Urinary bladder (tissue), 4 donors: ENCODE data around the gene FBXO44. TPM values are rescaled to one million over a fixed set of nuclear protein-coding genes. Genes with fewer than 3 reads are reported as not detected.
A peak's percentile ranks its signal among the peaks of the same experiment; 100 is the strongest.

Experiments used
- DNase-seq: peaks from one replicate; pipeline ENCODE4 v3.0.0-alpha.2; 2015; ENCODE audit errors: extremely low spot score
- H3K27ac ChIP-seq: one replicate; pipeline ENCODE4 v1.5.1; 2013; ENCODE audit warnings: low read depth, mild to moderate bottlenecking, moderate library complexity
- H3K36me3 ChIP-seq: one replicate; pipeline ENCODE4 v1.6.1; 2013; ENCODE audit warnings: mild to moderate bottlenecking, moderate library complexity; ENCODE audit not compliant: insufficient read depth
- H3K4me1 ChIP-seq: one replicate; pipeline ENCODE4 v1.6.1; 2013; ENCODE audit warnings: mild to moderate bottlenecking, moderate library complexity; ENCODE audit not compliant: insufficient read depth
- H3K4me3 ChIP-seq: one replicate; pipeline ENCODE4 v1.5.1; 2013; ENCODE audit warnings: low read depth, low read length
- WGBS: extraction: QIAGEN DNeasy Blood & Tissue Kit; methylation state at CpG from one replicate; pipeline ENCODE4 v1.1.7; 2013; 5-methylcytosine and 5-hydroxymethylcytosine counted together
- polyA plus RNA-seq: library from polyadenylated mRNA; stranded (reverse); fragments of 200-250 nt; gene quantifications from one replicate; pipeline ENCODE4 v1.2.3, GENCODE V29; 2013
- total RNA-seq: library from RNA; depleted of rRNA; stranded (reverse); fragments of >200 nt; gene quantifications from one replicate; pipeline ENCODE4 v1.2.3, GENCODE V29; 2014
- donor health status: healthy with polysubstance abuse.
- donor health status: healthy.

FBXO44 gene
- total and polyA plus RNA-seq, 2 donors: 6.2 to 24.3 TPM

- no peaks in the 10 kb centered on the region for H3K4me1 ChIP-seq
- no peaks in the 10 kb centered on the region for H3K36me3 ChIP-seq
- no peak overlapping the region for H3K4me3 ChIP-seq
- H3K27ac ChIP-seq: no peak overlapping the region
- no peak for DNase-seq
- 86% methylated on average over 10 of the region's 10 CpGs for WGBS
These were observed 21.9 kb downstream of the FBXO44 start for GRCh38 chr1:11676386-11677103.

DNA sequence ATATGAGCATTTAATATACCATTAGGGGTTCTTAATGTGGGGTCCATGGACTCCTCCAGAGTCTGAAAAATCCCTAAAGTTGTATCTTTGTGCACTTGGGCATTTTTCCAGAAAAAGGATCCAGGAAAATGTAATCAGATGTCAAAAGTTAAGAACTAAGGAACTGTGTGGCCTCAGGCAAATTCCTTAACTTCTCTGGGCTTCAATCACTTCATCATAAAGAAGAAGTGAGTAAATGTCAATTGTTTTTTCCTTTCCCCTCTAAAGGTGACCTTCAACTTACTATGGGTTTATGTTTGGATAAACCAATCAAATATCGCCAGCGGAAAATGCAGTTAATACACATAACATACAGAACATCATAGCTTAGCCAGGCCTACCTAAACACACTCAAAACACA is 23.8 kb downstream of the FBXO44 start:
- DNase-seq: no peak
- 100% methylated on average over 2 of the region's 2 CpGs for WGBS
- peaks cover 2% of the 10 kb centered on the region for H3K4me1 ChIP-seq

DNA sequence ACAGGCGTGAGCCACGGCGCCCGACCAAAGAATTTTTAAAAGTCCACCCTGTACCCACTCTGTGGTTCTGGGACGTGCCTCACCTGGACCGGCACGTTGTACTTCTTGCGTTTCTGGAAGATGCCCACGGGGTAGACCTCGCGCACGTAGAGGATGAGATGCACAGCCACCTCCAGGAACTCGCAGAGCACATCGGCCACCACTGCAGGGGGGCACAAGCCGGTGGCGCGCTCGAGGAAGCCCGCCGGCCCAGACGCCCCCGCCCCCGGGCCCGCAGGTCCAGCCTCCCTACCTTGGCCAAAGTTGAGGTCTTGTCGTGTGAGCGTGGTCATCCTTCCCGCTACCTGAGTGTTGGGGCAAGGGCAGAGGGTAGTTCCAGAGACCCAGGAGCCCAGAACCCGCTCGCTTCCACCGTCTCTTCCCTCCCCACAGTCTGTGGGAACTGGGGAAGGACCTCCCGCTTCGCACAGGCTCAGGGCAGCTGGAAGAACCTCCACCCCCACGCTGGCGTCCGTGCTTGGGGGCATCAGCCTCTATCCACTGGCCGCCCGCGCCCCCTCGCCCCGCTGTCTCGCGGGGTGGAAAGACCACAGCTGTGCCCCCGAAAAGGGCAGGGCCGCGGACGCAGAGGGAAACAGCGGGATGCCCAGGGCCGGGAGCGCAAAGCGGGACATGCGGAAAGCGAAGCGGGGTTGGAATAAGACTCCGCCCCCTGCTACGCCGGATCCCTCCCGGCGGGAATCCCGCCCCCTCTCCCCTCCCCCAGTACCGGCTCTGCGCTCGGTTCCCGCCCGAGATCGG is 25.8 kb downstream of the FBXO44 start:
- DNase-seq: no peak
- 4% methylated on average over 65 of the region's 65 CpGs for WGBS
- peak overlapping the region; percentile 73 for H3K27ac ChIP-seq
- H3K4me3 ChIP-seq: peak overlapping the region; percentile 61
- H3K4me1 ChIP-seq: peaks cover 2% of the 10 kb centered on the region
- no peaks in the 10 kb centered on the region for H3K36me3 ChIP-seq

More for the DNA sequence above, 23.8 kb downstream of the FBXO44 start:
- H3K4me3 ChIP-seq: no peak overlapping the region
- H3K27ac ChIP-seq: no peak overlapping the region
- H3K36me3 ChIP-seq: no peaks in the 10 kb centered on the region

- Histone ChIP-seq H3K4me1 (peaks cover 2% of the 10 kb centered on the region), H3K4me3 (peak within 1 kb of the TSS; percentile 61), H3K36me3 (no peaks in the 10 kb centered on the region), H3K27ac (peak within 1 kb of the TSS; percentile 73)
- DNase-seq: no peak
- WGBS: under 1% methylated on average over 71 of the region's 71 CpGs
These were observed 26.5 kb downstream of the FBXO44 start, which contains the start of gene MAD2L2 for GRCh38 chr1:11681071-11681771. Gene MAD2L2, minus strand, starts transcription at chr1:11681148. Its CDS starts 547 bp downstream, at chr1:11680601.

GRCh38 chr1:11682287-11682771 is 27.7 kb downstream of the FBXO44 start:
- no peak overlapping the region for H3K27ac ChIP-seq
- H3K4me1 ChIP-seq: peaks cover 2% of the 10 kb centered on the region
- WGBS: 42% methylated on average over 7 of the region's 7 CpGs
- H3K4me3 ChIP-seq: no peak overlapping the region
- H3K36me3 ChIP-seq: no peaks in the 10 kb centered on the region
- no peak for DNase-seq

DNA sequence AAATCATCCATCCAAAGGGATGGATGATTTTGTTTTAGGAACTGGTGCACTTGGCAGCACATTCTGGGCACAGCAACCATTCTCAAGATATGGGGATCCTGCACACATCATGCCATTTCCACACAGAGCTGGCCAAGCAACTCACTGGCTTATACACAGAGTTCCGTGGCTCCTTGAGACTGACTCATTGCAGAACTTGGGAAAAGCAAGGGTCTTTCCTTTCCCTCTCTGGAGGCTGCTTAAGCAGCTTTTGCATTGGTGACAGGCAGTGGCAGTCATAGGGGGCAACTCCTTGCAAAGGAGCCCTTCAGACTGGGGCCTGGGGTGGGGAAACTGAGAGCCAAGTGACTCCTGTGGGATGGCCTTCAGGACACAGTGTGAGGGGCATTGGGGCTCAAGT is 28.1 kb downstream of the FBXO44 start:
- Histone ChIP-seq H3K4me1 (peaks cover 2% of the 10 kb centered on the region), H3K36me3 (no peaks in the 10 kb centered on the region), H3K27ac (no peak overlapping the region), H3K4me3 (no peak overlapping the region)
- 37% methylated on average over 1 of the region's 1 CpG for WGBS
- DNase-seq: no peak

DNA sequence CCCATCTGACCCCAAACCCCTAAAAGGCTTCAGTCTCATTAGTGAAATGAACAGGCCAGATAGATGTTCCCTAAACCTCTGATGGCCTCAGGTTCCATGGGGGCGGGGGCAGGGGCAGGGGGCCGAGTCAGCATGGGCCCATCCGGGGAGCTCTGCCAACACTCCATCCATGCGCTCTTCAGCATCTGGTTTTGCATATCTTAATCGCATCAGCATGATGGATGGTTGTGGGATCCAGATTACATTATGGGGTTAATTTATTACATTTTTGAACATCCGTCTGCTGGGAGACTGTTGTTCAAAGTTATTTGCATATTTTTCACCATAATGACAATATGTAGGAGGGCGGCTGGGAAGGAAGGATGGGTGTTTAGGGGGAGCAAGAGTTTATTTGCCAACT is 29.4 kb downstream of the FBXO44 start:
- Histone ChIP-seq H3K4me1 (peaks cover 2% of the 10 kb centered on the region), H3K27ac (no peak overlapping the region), H3K36me3 (no peaks in the 10 kb centered on the region), H3K4me3 (no peak overlapping the region)
- DNase-seq: no peak
- 51% methylated on average over 7 of the region's 7 CpGs for WGBS

- peaks cover 2% of the 10 kb centered on the region for H3K4me1 ChIP-seq
- DNase-seq: no peak
- H3K36me3 ChIP-seq: no peaks in the 10 kb centered on the region
- 91% methylated on average over 7 of the region's 7 CpGs for WGBS
- no peak overlapping the region for H3K4me3 ChIP-seq
- no peak overlapping the region for H3K27ac ChIP-seq
These were observed 30.6 kb downstream of the FBXO44 start for GRCh38 chr1:11685210-11685752.

DNA sequence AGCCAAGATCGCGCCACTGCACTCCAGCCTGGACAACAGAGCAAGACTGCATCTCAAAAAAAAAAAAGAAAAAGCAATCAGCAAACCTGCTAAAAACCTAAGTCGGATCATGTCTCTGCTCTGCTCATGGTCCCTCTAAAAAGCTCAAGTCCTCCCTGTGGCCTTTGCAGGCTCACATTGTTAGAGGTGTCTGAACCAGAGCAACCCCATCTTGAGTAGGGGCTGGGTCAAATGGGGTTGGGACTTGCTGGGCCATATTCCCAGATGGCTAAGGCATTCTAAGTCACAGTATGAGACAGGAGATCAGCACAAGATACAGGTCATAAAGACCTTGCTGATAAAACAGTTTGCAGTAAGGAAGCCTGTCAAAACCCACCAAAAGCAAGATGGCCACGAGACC is 33.8 kb downstream of the FBXO44 start:
- no peak for DNase-seq
- Histone ChIP-seq H3K36me3 (no peaks in the 10 kb centered on the region), H3K4me3 (no peak overlapping the region), H3K27ac (no peak overlapping the region), H3K4me1 (peaks cover 3% of the 10 kb centered on the region)
- 92% methylated on average over 4 of the region's 4 CpGs for WGBS

- peaks cover 3% of the 10 kb centered on the region for H3K4me1 ChIP-seq
- no peaks in the 10 kb centered on the region for H3K36me3 ChIP-seq
- no peak for DNase-seq
- H3K27ac ChIP-seq: no peak overlapping the region
- peak overlapping the region; percentile 20 for H3K4me3 ChIP-seq
- WGBS: 3% methylated on average over 64 of the region's 64 CpGs
These were observed 36.0 kb downstream of the FBXO44 start for GRCh38 chr1:11690397-11691301.

GRCh38 chr1:11691302-11691914 is 36.7 kb downstream of the FBXO44 start, which contains the start of gene DRAXIN:
Gene DRAXIN, plus strand, starts transcription at chr1:11691710. Its CDS starts 14,549 bp downstream, at chr1:11706259.
- peaks cover 3% of the 10 kb centered on the region for H3K4me1 ChIP-seq
- peak within 1 kb of the TSS; percentile 20 for H3K4me3 ChIP-seq
- no peak for DNase-seq
- no peaks in the 10 kb centered on the region for H3K36me3 ChIP-seq
- WGBS: under 1% methylated on average over 74 of the region's 78 CpGs
- no peak within 1 kb of the TSS for H3K27ac ChIP-seq
